ENCODE results near the gene HDAC4. TPM values are rescaled to one million over a fixed set of nuclear protein-coding genes. Genes with fewer than 3 reads are reported as not detected.

Gene HDAC4
- total RNA-seq, 1 experiment from 2014 or later = 40.1 TPM

DNA sequence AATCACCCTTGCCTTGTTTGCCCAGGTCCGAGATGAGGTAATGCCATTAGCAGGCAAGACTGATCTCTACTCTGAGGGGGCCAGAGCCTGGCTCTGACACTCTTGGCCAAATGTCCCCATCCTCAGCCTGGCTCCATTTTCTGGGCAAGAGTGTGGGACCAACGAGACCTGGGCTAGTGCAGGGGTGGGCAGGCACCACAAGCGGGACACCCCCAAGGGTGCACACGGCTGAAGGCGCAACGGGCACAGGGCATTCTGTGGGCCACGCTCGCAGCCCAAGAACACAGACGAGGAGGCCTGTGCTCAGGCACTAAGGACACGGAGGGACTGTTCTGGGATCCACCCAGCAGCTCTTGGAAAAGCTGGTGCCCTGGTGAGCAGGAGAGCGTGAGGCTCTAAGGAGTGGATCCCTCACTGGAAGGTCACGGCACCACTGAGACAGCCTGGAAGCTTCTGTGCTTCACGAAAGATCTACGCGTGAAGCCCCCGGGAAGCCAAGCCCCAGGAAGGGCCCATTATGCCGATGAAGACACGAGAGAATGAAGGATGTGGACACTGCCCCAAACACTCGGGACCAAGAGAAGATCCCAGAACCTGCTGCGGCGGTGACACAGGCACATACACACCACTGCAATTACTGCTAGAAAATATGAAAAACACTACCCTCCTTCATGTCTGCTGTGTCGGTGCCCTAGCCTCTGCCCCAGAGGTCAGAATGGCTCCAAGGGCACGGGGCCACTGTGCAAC, 138.2 kb downstream of the HDAC4 start:
- TF ChIP-seq, protein P1, sequence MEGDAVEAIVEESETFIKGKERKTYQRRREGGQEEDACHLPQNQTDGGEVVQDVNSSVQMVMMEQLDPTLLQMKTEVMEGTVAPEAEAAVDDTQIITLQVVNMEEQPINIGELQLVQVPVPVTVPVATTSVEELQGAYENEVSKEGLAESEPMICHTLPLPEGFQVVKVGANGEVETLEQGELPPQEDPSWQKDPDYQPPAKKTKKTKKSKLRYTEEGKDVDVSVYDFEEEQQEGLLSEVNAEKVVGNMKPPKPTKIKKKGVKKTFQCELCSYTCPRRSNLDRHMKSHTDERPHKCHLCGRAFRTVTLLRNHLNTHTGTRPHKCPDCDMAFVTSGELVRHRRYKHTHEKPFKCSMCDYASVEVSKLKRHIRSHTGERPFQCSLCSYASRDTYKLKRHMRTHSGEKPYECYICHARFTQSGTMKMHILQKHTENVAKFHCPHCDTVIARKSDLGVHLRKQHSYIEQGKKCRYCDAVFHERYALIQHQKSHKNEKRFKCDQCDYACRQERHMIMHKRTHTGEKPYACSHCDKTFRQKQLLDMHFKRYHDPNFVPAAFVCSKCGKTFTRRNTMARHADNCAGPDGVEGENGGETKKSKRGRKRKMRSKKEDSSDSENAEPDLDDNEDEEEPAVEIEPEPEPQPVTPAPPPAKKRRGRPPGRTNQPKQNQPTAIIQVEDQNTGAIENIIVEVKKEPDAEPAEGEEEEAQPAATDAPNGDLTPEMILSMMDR (IDR thresholded peaks at IDR 0.05) = no peak
- no peak for TF ChIP-seq TCF7L2 (IDR thresholded peaks at IDR 0.05; ENCODE audit: low read depth, low read length)
- TF ChIP-seq POLR2AphosphoS5 (IDR thresholded peaks at IDR 0.05; ENCODE audit: low read depth, low read length) = no peak
- TF ChIP-seq SIN3A (IDR thresholded peaks at IDR 0.05; ENCODE audit: borderline replicate concordance, insufficient read depth, low read depth, low read length) = no peak
- TF ChIP-seq, protein P2, sequence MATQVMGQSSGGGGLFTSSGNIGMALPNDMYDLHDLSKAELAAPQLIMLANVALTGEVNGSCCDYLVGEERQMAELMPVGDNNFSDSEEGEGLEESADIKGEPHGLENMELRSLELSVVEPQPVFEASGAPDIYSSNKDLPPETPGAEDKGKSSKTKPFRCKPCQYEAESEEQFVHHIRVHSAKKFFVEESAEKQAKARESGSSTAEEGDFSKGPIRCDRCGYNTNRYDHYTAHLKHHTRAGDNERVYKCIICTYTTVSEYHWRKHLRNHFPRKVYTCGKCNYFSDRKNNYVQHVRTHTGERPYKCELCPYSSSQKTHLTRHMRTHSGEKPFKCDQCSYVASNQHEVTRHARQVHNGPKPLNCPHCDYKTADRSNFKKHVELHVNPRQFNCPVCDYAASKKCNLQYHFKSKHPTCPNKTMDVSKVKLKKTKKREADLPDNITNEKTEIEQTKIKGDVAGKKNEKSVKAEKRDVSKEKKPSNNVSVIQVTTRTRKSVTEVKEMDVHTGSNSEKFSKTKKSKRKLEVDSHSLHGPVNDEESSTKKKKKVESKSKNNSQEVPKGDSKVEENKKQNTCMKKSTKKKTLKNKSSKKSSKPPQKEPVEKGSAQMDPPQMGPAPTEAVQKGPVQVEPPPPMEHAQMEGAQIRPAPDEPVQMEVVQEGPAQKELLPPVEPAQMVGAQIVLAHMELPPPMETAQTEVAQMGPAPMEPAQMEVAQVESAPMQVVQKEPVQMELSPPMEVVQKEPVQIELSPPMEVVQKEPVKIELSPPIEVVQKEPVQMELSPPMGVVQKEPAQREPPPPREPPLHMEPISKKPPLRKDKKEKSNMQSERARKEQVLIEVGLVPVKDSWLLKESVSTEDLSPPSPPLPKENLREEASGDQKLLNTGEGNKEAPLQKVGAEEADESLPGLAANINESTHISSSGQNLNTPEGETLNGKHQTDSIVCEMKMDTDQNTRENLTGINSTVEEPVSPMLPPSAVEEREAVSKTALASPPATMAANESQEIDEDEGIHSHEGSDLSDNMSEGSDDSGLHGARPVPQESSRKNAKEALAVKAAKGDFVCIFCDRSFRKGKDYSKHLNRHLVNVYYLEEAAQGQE (IDR thresholded peaks at IDR 0.05; ENCODE audit: insufficient read depth in 1 of 2, low read depth in 2 of 2, low read length in 1 of 2) = no peak
- in situ Hi-C loops (cut with HindIII; ENCODE audit: low pct_unique_long_range_greater_than_20kb, low sequenced_read_pairs) = no loop called here
- no TSS peak for BruUV-seq (replicated peaks)
- DNase-seq (ENCODE audit: low read depth, low spot score) (no peak), ATAC-seq (no peak)
- ChIA-PET CTCF (no interaction called here), POLR2A (no interaction called here)
- 0 out of 2 replicates have a peak, but pooled peaks cover 5% of the 10 kb centered on the region for H3K9me3 ChIP-seq (ENCODE audit: control insufficient read depth, insufficient read depth, low read depth, low read length)
- peaks cover 17% of the 10 kb centered on the region for H3K4me1 ChIP-seq (ENCODE audit: control insufficient read depth, insufficient read depth, low read length)
- H3K36me3 ChIP-seq (ENCODE audit: control insufficient read depth, insufficient read depth, low read length) = no peaks in the 10 kb centered on the region
- intact Hi-C loops (cut with micrococcal nuclease; ENCODE audit: unreplicated experiment) = no loop called here
- no peak overlapping the region for H3K27ac ChIP-seq (ENCODE audit: low read length)
- H3K4me3 ChIP-seq (ENCODE audit: low read depth in 2 of 2, low read length in 2 of 2) = no peak overlapping the region
- H3K27me3 ChIP-seq (ENCODE audit: control insufficient read depth, insufficient read depth, low read length) = no peaks in the 10 kb centered on the region

DNA sequence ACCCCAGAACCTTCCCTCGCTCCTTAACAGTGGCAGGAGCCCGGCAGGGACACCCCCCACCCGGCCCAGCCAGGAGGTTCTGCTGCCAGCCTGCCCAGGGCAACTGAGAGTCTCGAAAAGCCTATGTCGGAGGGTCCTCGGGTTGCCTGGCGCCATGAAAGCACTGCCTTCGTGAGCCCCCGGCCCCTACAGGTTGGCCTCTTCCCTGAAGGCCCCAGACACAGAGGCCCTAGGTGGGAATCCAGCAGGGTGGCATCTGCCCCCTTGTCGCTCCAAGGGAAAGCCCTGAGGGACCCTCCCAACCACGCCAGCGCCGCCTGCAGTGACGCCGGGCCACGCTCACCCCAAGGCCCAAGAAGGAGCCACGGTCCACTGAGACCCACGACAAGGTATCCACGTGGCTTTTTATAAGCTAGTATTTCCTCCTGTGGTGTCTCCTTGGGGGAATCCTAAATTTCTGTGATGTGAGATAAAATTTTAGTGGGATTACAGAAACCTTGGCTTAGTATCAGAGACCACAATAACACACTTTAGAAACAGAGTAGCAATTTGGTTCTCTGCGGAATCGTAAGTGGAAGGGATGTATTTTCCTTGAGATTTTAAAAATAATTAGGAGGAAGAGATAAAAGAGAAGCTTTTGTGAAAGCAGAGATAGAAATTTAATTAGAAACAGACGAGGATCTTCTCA, 138.9 kb downstream of the HDAC4 start:
- no TSS peak for BruUV-seq (replicated peaks)
- intact Hi-C loops (cut with micrococcal nuclease; ENCODE audit: unreplicated experiment) = no loop called here
- ChIA-PET POLR2A (no interaction called here), CTCF (no interaction called here)
- Histone ChIP-seq H3K4me1 (ENCODE audit: control insufficient read depth, insufficient read depth, low read length) (peaks cover 17% of the 10 kb centered on the region), H3K9me3 (ENCODE audit: control insufficient read depth, insufficient read depth, low read depth, low read length) (0 out of 2 replicates have a peak, but pooled peaks cover 5% of the 10 kb centered on the region), H3K27ac (ENCODE audit: low read length) (no peak overlapping the region), H3K4me3 (ENCODE audit: low read depth in 2 of 2, low read length in 2 of 2) (no peak overlapping the region), H3K36me3 (ENCODE audit: control insufficient read depth, insufficient read depth, low read length) (no peaks in the 10 kb centered on the region), H3K27me3 (ENCODE audit: control insufficient read depth, insufficient read depth, low read length) (no peaks in the 10 kb centered on the region)
- in situ Hi-C loops (cut with HindIII; ENCODE audit: low pct_unique_long_range_greater_than_20kb, low sequenced_read_pairs) = no loop called here
- TF ChIP-seq, protein P2 (IDR thresholded peaks at IDR 0.05; ENCODE audit: insufficient read depth in 1 of 2, low read depth in 2 of 2, low read length in 1 of 2) = no peak
- TF ChIP-seq, protein P1 (IDR thresholded peaks at IDR 0.05) = no peak
- TF ChIP-seq TCF7L2 (IDR thresholded peaks at IDR 0.05; ENCODE audit: low read depth, low read length) = no peak
- no peak for TF ChIP-seq POLR2AphosphoS5 (IDR thresholded peaks at IDR 0.05; ENCODE audit: low read depth, low read length)
- no peak for TF ChIP-seq SIN3A (IDR thresholded peaks at IDR 0.05; ENCODE audit: borderline replicate concordance, insufficient read depth, low read depth, low read length)
- no peak for ATAC-seq
- DNase-seq (ENCODE audit: low read depth, low spot score) = no peak
